ENCODE measurements around the gene DOCK3. TPM values are rescaled to one million over a fixed set of nuclear protein-coding genes. Genes with fewer than 3 reads are reported as not detected.

The DOCK3 gene
- total and polyA plus RNA-seq, 2 of the 4 experiments (the other 2 are of a cell fraction): under 0.01 to 0.12 TPM

GRCh38 chr3:51082363-51082762, 407.6 kb downstream of the DOCK3 start:
- no peak overlapping the region for H2AFZ ChIP-seq (replicated peaks; ENCODE audit: low read length, poor library complexity)
- H3K9me1 ChIP-seq (ENCODE audit: insufficient read depth, low read length): no peaks in the 10 kb centered on the region
- ATAC-seq (ENCODE audit: low read depth) (no peak), DNase-seq (no peak)
- no peak overlapping the region for H3K56ac ChIP-seq (ENCODE audit: extremely low read depth, insufficient read depth, low read length)
- H2BK120ac ChIP-seq (ENCODE audit: low read depth, low read length): no peak overlapping the region
- no peaks in the 10 kb centered on the region for H3K4me1 ChIP-seq (ENCODE audit: control insufficient read depth, insufficient read depth, low read length)
- no peak overlapping the region for H3K4me2 ChIP-seq (ENCODE audit: low read depth, low read length)
- dilution Hi-C loops (cut with HindIII; ENCODE audit: low sequenced_read_pairs, unreplicated experiment) (no loop called here), intact Hi-C loops (cut with micrococcal nuclease) (no loop called here), in situ Hi-C loops (cut with MboI; ENCODE audit: low sequenced_read_pairs) (no loop called here)
- no peaks in the 10 kb centered on the region for H3K27me3 ChIP-seq (ENCODE audit: control insufficient read depth, insufficient read depth, low read length)
- 0 out of 2 replicates have a peak, but pooled peaks cover 4% of the 10 kb centered on the region for H3K9me3 ChIP-seq (ENCODE audit: control insufficient read depth, insufficient read depth, low read length)
- BruUV-seq (replicated peaks): no TSS peak
- no peak overlapping the region for H2BK20ac ChIP-seq (ENCODE audit: low read depth, low read length)
- no peak overlapping the region for H2BK15ac ChIP-seq (ENCODE audit: low read depth, low read length)
- no peaks in the 10 kb centered on the region for H4K20me1 ChIP-seq (ENCODE audit: insufficient read depth, low read length)
- H3K4me3 ChIP-seq (ENCODE audit: insufficient read depth, low read depth, low read length): no peak overlapping the region
- ChIA-PET CTCF (no interaction called here), POLR2A (ENCODE audit: unreplicated experiment) (no interaction called here)
- no peak overlapping the region for H3K4ac ChIP-seq (ENCODE audit: low read depth, low read length)
- H3K18ac ChIP-seq (ENCODE audit: low read depth, low read length): no peak overlapping the region
- H2AK9ac ChIP-seq (replicated peaks; ENCODE audit: low read depth, low read length, poor library complexity): no peak overlapping the region
- H4K91ac ChIP-seq (ENCODE audit: insufficient read depth, low read depth, low read length): no peak overlapping the region
- TF ChIP-seq MAFK (IDR thresholded peaks at IDR 0.05; ENCODE audit: low read depth, low read length) (no peak), USF2 (IDR thresholded peaks at IDR 0.05; ENCODE audit: low read depth, low read length) (no peak), CHD1 (IDR thresholded peaks at IDR 0.05; ENCODE audit: low read depth, low read length) (no peak), ELK1 (IDR thresholded peaks at IDR 0.05; ENCODE audit: borderline replicate concordance, low read depth, low read length) (no peak), POLR2A (IDR thresholded peaks at IDR 0.05; ENCODE audit: low read depth, low read length) (no peak), MXI1 (IDR thresholded peaks at IDR 0.05; ENCODE audit: borderline replicate concordance, low read depth, low read length) (no peak), CTCF (conservative IDR thresholded peaks at IDR 0.05; ENCODE audit: low read depth, low read length) (no peak), RFX5 (IDR thresholded peaks at IDR 0.05; ENCODE audit: low read depth, low read length) (no peak), BHLHE40 (IDR thresholded peaks at IDR 0.05; ENCODE audit: low read depth, low read length) (no peak), FOS (IDR thresholded peaks at IDR 0.05; ENCODE audit: low read depth, low read length) (no peak), RAD21 (IDR thresholded peaks at IDR 0.05; ENCODE audit: low read length) (no peak), MAZ (IDR thresholded peaks at IDR 0.05; ENCODE audit: borderline replicate concordance, low read depth, low read length) (no peak), RCOR1 (IDR thresholded peaks at IDR 0.05; ENCODE audit: insufficient replicate concordance, low read length) (no peak), CEBPB (IDR thresholded peaks at IDR 0.05; ENCODE audit: low read depth, low read length) (no peak), SMC3 (IDR thresholded peaks at IDR 0.05; ENCODE audit: low read depth, low read length) (no peak), NFE2L2 (IDR thresholded peaks at IDR 0.05; ENCODE audit: low read depth, low read length) (no peak)
- no peak overlapping the region for H3K23ac ChIP-seq (ENCODE audit: low read depth, low read length)
- H4K8ac ChIP-seq (ENCODE audit: low read depth in 2 of 2, low read length in 2 of 2): no peak overlapping the region
- no peak overlapping the region for H3K9ac ChIP-seq (ENCODE audit: low read depth, low read length)
- H4K5ac ChIP-seq (ENCODE audit: low read depth, low read length): no peak overlapping the region
- no peak overlapping the region for H3K14ac ChIP-seq (replicated peaks; ENCODE audit: low read depth, low read length)
- H3K79me1 ChIP-seq (ENCODE audit: low read depth in 1 of 2, low read length in 2 of 2): no peaks in the 10 kb centered on the region
- H2AK5ac ChIP-seq (ENCODE audit: low read depth, low read length): no peak overlapping the region
- H3K36me3 ChIP-seq (ENCODE audit: control insufficient read depth, insufficient read depth, low read length): no peaks in the 10 kb centered on the region
- no CpG with 5 or more reads among the region's 2 CpGs for WGBS, 2 experiments (ENCODE audit: extremely low coverage in 2 of 2, insufficient read length in 1 of 2)
- no peak overlapping the region for H2BK5ac ChIP-seq (ENCODE audit: low read depth, low read length, poor library complexity, severe bottlenecking)
- H3K27ac ChIP-seq (ENCODE audit: insufficient read depth, low read length): no peak overlapping the region

All from IMR-90 (cell line).